Ovary (tissue), 3 donors: ENCODE data around the gene C1QB.

Experiments
- CTCF ChIP-seq, 3 donors: fragments of 450-650 bp in 2 of 3; fragments of 200-600 bp in 1 of 3; IDR thresholded peaks; one replicate each; pipeline versions ENCODE4 v1.5.1 to v1.8.0; 2016 to 2022; ENCODE audit warnings: antibody characterized with exemption in 3 of 3, mild to moderate bottlenecking in 1 of 3
- POLR2A ChIP-seq: fragments of 450-650 bp; IDR thresholded peaks from one replicate; pipeline ENCODE4 v1.6.1; 2017; ENCODE audit warnings: antibody characterized with exemption, mild to moderate bottlenecking, moderate library complexity
- donor health status: DM: no; HTN: no; CAD: no.

DNA sequence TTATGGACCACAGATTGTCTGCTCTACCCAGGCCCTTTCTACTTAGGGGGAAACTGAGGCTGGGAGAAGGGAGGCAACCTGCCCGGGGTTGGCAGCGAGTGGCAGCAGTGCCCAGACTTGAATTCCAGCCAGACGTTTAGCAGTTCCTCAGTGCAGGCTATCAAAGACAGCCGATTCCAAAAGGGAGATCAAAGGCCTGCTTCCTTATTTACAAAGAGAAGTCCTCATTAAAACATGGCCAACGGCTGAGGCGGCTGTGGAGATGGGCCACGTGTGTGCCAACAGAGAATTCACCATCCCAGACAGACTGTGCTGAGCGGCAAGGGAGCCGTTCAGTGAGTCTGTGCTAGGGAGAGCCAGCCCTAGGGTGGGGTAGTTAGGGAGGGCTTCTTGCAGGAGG, 27.7 kb downstream of the C1QB start:
- TF ChIP-seq CTCF (IDR thresholded peaks at IDR 0.05): no peak
- no peak for TF ChIP-seq POLR2A
